GM10266 (cell line): ENCODE results near the gene OLR1.
"Not testable (repeated sequence)": the region's sequence is repeated elsewhere in the genome, so short reads cannot be mapped to it uniquely, and the experiment has no call there.

Experiments
- DNase-seq: peaks from one replicate; pipeline ENCODE4 v3.0.0; 2012; ENCODE audit errors: extremely low spot score
- TF ChIP-seq, protein P1 (sequence below): IDR thresholded peaks from 2 replicates; pipeline ENCODE4 v1.5.1; 2012; ENCODE audit warnings: mild to moderate bottlenecking, low read depth; ENCODE audit not compliant: control insufficient read depth, insufficient read depth; ENCODE audit errors: missing control alignments

OLR1 gene

DNA sequence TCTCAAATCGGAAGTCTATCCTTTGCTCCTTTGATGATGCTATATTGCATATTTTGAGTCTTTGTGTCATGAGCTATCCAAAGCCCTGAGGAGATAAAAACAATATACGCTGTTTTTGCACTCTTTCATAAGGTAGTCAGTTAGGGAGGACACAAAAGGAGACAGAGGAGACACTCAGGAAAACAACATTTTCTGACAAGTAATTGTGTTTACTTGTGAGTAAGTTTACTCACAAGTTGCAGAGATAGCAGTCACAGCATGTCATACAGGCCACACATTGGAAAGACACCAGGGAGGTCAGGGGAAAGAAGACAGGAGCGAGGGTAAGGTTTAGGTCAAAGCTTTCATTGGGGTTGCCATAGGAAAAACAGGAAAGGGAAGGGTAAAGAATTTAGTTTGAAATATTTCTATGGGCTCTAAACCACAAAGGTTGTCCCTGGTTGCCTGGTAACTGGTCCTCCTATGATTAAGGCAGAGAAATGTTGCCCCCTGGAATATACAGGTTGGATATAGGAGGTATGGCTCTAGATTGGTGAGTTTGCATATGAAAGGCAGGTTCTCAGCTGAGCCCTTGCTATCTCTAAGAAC is 33.4 kb upstream of the OLR1 start:
- no peak for DNase-seq
- TF ChIP-seq, protein P1, sequence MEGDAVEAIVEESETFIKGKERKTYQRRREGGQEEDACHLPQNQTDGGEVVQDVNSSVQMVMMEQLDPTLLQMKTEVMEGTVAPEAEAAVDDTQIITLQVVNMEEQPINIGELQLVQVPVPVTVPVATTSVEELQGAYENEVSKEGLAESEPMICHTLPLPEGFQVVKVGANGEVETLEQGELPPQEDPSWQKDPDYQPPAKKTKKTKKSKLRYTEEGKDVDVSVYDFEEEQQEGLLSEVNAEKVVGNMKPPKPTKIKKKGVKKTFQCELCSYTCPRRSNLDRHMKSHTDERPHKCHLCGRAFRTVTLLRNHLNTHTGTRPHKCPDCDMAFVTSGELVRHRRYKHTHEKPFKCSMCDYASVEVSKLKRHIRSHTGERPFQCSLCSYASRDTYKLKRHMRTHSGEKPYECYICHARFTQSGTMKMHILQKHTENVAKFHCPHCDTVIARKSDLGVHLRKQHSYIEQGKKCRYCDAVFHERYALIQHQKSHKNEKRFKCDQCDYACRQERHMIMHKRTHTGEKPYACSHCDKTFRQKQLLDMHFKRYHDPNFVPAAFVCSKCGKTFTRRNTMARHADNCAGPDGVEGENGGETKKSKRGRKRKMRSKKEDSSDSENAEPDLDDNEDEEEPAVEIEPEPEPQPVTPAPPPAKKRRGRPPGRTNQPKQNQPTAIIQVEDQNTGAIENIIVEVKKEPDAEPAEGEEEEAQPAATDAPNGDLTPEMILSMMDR, result no peak

DNA sequence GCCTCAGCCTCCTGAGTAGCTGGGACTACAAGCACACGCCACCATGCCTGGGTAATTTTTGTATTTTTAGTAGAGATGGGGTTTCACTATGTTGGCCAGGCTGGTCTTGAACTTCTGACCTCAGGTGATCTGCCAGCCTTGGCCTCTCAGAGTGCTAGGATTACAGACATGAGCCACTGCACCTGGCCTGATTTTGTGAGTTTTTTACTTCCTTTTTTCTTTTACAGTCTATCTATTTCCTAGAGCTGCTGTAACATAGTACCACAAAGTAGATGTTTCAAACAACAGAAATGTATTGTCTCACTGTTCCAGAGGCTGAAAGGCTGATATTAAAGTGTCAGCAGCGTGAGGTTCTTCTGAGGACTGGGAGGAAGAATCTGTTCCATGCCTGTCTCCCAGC is 32.6 kb upstream of the OLR1 start:
- DNase-seq, result not testable (repeated sequence)

DNA sequence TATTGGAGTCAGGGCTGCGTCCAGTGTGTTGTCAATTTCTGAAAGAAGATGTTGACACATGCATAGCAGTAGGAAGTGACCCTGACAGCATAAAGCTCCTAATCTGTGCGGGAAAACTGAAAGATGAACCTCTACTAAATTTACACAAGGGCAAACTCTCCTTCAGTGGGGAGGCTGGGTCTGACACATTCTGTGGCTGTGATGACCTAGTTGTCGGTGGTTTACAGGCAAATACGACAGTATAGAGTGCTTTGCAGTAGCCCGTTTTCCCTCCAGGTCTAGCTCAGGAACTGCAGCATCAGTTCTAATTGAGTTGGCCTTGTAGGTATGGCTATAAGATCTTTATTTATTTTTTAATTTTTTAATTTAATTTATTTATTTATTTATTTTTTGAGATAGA is 25.9 kb upstream of the OLR1 start:
- no peak for DNase-seq
- TF ChIP-seq, protein P1, result no peak

DNA sequence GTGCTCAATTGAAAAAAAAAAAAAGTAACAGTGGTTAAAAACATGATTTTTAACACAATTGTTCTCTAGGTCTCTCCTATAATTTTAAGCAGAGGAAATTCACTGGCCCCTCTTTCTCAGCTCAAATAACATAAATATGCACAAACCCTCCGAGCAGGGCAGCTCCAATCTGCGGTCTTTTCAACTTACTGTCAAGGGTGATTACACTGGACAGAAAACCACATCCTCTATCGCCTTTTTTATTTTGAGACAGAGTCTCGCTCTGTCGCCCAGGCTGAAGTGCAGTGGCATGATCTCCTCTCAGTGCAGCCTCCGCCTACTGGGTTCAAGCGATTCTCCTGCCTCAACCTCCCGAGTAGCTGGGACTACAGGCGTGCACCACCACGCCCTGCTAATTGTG is 24.3 kb upstream of the OLR1 start:
- DNase-seq, result peak; percentile 40
- TF ChIP-seq, protein P1, result no peak

DNA sequence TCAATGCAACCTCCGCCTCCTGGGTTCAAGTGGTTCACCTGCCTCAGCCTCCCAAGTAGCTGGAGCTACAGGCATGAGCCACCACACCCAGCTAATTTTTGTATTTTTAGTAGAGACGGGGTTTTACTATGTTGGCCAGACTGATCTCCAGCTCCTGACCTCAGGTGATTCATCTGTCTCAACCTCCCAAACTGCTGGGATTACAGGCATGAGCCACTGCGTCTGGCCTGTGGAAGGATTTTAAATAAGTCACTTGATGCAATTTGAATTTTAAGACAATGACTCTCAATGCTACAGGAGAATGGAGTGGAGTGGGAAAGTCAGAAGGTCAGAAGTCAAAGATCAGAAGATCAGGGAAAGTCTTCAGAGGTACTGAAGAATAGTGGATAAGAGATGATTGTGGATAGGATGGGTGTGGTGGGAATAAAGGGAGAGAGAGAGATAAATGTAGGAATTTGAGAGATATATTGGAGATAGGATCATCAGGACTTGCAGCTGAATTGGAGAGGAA is 22.3 kb upstream of the OLR1 start:
- DNase-seq, result no peak

DNA sequence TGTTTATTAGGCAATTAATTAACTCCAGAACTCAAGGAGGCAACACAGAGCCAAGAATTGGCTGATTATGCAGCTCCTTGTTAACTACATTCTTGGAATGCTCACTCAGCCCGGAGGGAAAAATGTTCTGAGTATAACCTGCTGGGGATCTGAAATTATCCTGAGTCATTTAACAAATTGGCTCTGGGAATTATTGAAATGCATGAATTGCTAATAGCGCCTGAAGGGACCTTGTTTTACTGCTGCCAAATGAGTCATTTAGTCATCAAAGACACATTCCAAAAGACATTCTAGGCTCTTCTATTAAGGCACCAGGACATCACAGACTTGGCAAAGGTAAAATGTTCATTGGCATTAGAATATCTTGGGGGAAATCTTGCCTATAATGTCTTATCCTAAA is 19.9 kb upstream of the OLR1 start:
- TF ChIP-seq, protein P1, result no peak
- no peak for DNase-seq

More for the DNA sequence above, 22.3 kb upstream of the OLR1 start:
- TF ChIP-seq, protein P1, result no peak

DNA sequence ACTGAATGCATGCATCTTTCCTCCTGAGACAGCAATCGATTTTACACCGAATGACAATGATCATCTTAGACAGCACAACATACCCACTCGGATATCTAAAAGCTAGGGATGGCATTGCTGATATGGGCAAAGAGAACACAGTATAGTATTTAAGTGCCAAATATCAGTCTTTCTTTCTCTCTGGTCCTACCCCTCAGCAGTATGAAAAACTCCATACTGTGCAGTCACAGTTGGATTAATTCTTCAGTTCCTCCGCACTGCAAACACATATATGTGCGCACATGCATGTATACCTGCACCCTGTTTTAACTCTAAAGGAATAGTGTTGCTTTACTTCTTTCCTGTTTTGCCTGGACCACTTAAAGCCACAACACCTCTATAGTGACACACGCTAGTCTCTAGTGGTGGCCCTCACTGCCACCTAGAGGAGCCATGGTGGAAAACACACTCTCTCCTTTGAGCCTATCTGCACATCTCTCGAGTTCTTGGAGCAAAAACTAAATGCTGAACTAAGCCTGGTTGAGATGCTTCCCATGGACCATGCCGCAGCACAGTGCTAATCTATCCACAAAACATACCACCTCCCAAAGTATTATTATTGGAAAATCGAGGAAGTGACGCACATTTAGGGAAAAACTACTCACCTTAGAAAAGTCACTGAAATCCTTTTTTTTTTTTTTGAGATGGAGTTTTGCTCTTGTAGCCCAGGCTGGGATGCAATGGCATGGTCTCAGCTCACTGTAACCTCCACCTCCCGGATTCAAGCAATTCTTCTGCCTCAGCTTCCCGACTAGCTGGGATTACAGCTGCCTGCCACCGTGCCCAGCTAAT is 18.8 kb upstream of the OLR1 start:
- peak; percentile 77 for DNase-seq
- TF ChIP-seq, protein P1, result peak; percentile 79
